Measurements from ENCODE around the gene POU2F3. TPM values are rescaled to one million over a fixed set of nuclear protein-coding genes. Genes with fewer than 3 reads are reported as not detected.
A peak's percentile ranks its signal among the peaks of the same experiment; 100 is the strongest.

POU2F3 gene
- total RNA-seq, 4 donors from 2014 or later, result 0.22 TPM; not detected in 3

DNA sequence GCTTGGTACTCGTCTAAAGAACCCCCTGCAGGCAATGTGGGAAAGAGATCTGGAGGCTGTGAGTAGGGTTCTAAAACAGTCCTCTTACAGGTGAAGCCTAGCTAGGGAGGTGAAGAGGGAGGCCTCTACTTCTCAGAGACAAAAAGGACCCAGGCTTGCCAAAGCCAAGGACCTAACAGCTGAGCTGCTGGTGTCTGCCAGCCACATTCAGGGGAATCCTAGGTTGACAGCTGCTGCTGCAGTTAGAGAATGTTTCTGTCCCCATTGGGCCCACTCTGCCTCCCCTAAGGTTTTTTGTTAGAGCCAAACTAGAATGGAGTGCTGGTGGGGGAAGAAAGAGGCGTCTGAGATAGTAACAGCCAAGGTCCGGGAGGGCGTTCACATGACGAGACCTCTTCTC, 58.5 kb downstream of the POU2F3 start:
- Histone ChIP-seq H3K27ac (no peak overlapping the region), H3K27me3 (peaks cover 0 to 16% of the 10 kb centered on the region in 2 donors), H3K9me3 (no peaks in the 10 kb centered on the region), H3K4me3 (no peak overlapping the region), H3K4me1 (peaks cover 0 to 21% (median 0%) of the 10 kb centered on the region in 4 donors), H3K36me3 (no peaks in the 10 kb centered on the region)
- WGBS, 2 donors, result 89% methylated on average over 5 of the region's 5 CpGs
- TF ChIP-seq EP300 (IDR thresholded peaks at IDR 0.05) (no peak), POLR2A (IDR thresholded peaks at IDR 0.05) (no peak)
- TF ChIP-seq, protein P1, sequence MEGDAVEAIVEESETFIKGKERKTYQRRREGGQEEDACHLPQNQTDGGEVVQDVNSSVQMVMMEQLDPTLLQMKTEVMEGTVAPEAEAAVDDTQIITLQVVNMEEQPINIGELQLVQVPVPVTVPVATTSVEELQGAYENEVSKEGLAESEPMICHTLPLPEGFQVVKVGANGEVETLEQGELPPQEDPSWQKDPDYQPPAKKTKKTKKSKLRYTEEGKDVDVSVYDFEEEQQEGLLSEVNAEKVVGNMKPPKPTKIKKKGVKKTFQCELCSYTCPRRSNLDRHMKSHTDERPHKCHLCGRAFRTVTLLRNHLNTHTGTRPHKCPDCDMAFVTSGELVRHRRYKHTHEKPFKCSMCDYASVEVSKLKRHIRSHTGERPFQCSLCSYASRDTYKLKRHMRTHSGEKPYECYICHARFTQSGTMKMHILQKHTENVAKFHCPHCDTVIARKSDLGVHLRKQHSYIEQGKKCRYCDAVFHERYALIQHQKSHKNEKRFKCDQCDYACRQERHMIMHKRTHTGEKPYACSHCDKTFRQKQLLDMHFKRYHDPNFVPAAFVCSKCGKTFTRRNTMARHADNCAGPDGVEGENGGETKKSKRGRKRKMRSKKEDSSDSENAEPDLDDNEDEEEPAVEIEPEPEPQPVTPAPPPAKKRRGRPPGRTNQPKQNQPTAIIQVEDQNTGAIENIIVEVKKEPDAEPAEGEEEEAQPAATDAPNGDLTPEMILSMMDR (IDR thresholded peaks at IDR 0.05), result no peak
- no peak for DNase-seq (ENCODE audit: low spot score in 2 of 2)

DNA sequence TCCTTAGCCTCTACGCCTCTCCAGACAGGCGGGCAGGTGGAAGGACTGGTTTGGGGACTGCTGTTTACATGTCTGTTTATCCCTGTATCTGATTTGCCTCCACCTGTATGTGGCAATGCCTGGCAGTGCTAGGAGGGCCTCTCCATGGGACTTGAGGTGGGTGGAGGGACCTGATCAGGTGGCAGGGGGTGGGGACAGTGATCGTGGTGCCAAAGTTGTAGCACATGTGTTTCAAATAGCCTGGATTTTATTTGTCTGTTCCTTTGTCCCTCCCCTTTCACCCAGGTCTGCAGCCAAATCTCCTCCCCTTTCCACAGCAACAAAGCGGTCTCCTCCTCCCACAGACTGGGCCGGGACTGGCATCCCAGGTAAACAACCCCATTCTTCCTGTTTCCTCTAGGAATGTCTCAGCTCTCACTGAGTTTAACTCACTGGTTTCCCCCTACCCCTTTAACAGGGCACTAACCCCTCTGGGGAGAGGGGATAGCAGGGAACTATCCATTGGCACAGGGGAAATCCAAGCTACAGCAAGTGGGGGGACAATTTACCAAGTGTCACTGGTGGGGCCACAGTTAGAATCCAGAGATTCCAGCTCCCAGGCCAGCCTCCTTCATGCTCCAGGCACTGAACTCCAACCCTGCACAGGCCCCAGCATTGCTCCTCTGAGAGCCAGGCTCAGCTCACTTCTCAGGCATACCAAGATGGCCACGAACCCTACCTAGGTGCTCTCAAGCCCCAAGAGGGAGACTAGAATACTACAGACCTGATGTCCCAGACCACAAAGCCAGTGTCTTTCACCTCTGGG, 62.3 kb downstream of the POU2F3 start:
- no peak for DNase-seq (ENCODE audit: low spot score in 2 of 2)
- Histone ChIP-seq H3K27ac (no peak overlapping the region), H3K9me3 (no peaks in the 10 kb centered on the region), H3K27me3 (peaks cover 0 to 3% of the 10 kb centered on the region in 2 donors), H3K4me3 (no peak overlapping the region), H3K36me3 (no peaks in the 10 kb centered on the region), H3K4me1 (peaks cover 0 to 21% (median 0%) of the 10 kb centered on the region in 4 donors)
- 62 to 74% methylated on average over 6 of the region's 6 CpGs for WGBS, 2 donors
- TF ChIP-seq POLR2A (IDR thresholded peaks at IDR 0.05) (no peak), EP300 (IDR thresholded peaks at IDR 0.05) (no peak)
- TF ChIP-seq, protein P1 (IDR thresholded peaks at IDR 0.05), result no peak

DNA sequence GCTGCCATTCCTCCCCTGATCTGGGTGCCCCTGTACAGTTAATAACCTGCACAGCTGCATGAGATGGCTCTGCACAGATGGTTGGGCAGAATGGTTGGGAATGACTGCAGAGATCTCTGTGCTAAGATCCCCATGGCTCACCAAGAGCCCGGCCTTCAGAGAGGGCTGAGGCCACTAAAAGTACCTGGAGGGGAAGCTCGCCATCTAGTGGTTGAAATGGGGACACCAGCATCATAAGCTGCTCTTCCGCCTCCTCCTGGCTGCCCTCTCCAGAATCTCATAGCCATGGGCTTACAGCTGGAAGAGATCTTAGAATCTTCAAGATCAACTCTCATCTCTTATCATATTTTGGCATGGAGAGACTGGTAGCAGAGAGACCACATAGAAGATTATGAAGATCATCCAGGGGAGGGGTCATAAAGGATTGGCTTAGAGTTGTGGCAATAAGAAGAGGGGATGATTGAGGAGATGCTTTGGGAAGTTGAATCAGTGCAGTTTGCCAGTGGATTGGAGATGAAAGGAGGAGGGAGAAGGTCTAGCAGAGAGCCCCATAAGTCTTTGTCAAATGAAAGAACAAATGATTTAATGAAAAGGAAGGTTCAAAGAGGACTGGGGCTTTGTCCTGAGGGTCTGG, 63.2 kb downstream of the POU2F3 start:
- no peak overlapping the region for H3K4me3 ChIP-seq
- H3K27ac ChIP-seq, result no peak overlapping the region
- H3K4me1 ChIP-seq, result peaks cover 0 to 21% (median 0%) of the 10 kb centered on the region in 4 donors
- WGBS, 2 donors, result 21 to 26% methylated on average over 3 of the region's 3 CpGs
- H3K9me3 ChIP-seq, result no peaks in the 10 kb centered on the region
- DNase-seq (ENCODE audit: low spot score in 2 of 2), result peak; percentile 51 to 82
- TF ChIP-seq, protein P1 (IDR thresholded peaks at IDR 0.05), result peak; percentile 78 to 82 (median 80)
- TF ChIP-seq EP300 (IDR thresholded peaks at IDR 0.05), result no peak
- peaks cover 0 to 1% of the 10 kb centered on the region in 2 donors for H3K27me3 ChIP-seq
- H3K36me3 ChIP-seq, result no peaks in the 10 kb centered on the region

DNA sequence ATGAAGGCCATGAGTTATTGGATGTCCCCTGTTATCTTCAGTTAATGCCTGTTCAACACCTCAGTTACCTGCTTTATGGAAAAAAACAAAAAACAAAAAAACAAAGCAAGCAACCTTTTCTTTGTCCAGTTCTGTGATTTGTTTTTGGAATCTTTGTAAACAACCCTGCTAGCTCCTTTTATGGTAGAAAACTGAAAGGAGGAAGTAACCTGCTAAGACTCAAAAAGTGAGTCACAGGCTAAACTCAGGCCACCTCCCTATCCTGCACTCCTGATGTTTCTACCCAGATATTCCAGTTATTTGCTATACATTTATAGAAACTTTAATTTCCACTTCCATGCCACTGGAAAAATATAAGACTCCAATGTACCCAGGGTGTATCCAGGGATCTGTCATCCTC, 64.6 kb downstream of the POU2F3 start:
- Histone ChIP-seq H3K4me1 (peaks cover 0 to 21% (median 0%) of the 10 kb centered on the region in 4 donors), H3K27me3 (no peaks in the 10 kb centered on the region), H3K9me3 (no peaks in the 10 kb centered on the region), H3K36me3 (no peaks in the 10 kb centered on the region), H3K27ac (no peak overlapping the region), H3K4me3 (no peak overlapping the region)
- no peak for TF ChIP-seq EP300 (IDR thresholded peaks at IDR 0.05)
- TF ChIP-seq POLR2A (IDR thresholded peaks at IDR 0.05), result no peak
- TF ChIP-seq, protein P1 (IDR thresholded peaks at IDR 0.05), result no peak
- no peak for DNase-seq (ENCODE audit: low spot score in 2 of 2)

DNA sequence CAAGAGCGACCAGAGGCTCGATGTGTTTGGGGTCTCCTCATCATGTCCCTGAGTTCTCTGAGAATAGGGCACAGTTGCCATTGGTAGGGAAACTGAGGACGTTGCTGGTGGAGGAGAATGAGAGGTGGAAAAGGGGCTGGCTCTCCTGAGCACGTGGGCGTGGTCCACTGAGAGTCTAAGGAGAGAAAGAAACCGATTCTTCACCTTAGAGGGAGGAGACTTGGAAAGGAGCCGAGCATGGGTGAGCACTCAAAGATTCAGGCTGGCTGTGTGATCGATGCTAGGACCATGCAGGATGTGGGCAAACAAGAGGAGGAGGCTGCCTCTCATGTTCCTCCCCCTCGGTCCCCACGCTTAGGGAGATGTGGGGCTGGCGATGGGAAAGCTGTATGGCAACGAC, 65.3 kb downstream of the POU2F3 start:
- peaks cover 0 to 15% (median 0%) of the 10 kb centered on the region in 4 donors for H3K4me1 ChIP-seq
- DNase-seq (ENCODE audit: low spot score in 2 of 2), result no peak
- no peaks in the 10 kb centered on the region for H3K27me3 ChIP-seq
- TF ChIP-seq, protein P1 (IDR thresholded peaks at IDR 0.05), result no peak
- no peak for TF ChIP-seq POLR2A (IDR thresholded peaks at IDR 0.05)
- no peak for TF ChIP-seq EP300 (IDR thresholded peaks at IDR 0.05)
- no peak overlapping the region for H3K4me3 ChIP-seq
- no peaks in the 10 kb centered on the region for H3K9me3 ChIP-seq
- H3K36me3 ChIP-seq, result no peaks in the 10 kb centered on the region
- no peak overlapping the region for H3K27ac ChIP-seq
- WGBS, 2 donors, result 85% methylated on average over 12 of the region's 12 CpGs
